HG02981 (cell line): Measurements from ENCODE around the gene NEK1.

Source experiments
- ATAC-seq: cut with Tn5 transposase; IDR thresholded peaks from one replicate; pipeline ENCODE4 v1.9.1; 2021; ENCODE audit warnings: mild to moderate bottlenecking, moderate library complexity; ENCODE audit not compliant: unreplicated experiment

NEK1 gene

GRCh38 chr4:169611991-169612870 is at the start of gene NEK1:
TSS of gene NEK1 (minus strand) at chr4:169612583. CDS start at chr4:169602630, 9,953 bp downstream.
- peak; percentile 91 for ATAC-seq

- no peak for ATAC-seq
These were observed 49.4 kb upstream of the NEK1 start for GRCh38 chr4:169661761-169662160.

DNA sequence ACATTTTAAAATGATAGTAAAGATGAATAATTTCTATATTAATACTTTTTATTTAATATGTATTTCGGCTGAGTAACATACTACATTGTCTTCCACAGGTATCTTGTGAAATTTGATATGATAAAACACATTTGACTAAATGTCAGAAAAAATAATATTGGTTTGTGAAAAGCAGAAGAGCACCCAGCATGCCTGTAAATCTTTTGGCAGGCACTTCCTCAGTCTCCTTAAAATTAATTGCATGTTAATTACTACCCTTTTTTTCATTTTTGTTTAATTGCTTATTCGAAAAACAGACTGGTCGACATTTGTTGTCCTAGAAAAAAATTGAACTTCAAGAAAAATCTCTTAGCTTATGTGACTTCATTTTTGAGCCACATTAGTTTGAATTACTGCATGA is 48.5 kb upstream of the NEK1 start:
- ATAC-seq: no peak

GRCh38 chr4:169659716-169660670 is 47.6 kb upstream of the NEK1 start:
- peak; percentile 96 for ATAC-seq

GRCh38 chr4:169658975-169659715 is 46.8 kb upstream of the NEK1 start:
- ATAC-seq: no peak

DNA sequence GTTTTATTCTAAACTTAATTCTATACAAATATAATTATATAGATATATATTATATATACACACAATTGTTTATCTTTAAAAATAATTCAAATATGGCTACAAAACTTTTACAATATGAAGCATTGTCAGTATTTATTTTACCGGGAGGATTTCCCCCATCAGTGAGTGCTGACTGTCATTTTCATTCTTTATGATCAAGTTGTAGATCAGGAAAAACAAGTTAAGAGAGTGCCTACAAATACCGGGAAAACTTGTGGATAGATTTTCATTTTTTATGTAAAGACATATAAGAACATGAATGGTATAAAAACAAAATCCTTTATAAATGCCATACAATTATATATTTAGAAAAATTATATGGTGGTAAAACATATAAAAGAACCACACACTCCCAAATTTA is 45.8 kb upstream of the NEK1 start:
- no peak for ATAC-seq

DNA sequence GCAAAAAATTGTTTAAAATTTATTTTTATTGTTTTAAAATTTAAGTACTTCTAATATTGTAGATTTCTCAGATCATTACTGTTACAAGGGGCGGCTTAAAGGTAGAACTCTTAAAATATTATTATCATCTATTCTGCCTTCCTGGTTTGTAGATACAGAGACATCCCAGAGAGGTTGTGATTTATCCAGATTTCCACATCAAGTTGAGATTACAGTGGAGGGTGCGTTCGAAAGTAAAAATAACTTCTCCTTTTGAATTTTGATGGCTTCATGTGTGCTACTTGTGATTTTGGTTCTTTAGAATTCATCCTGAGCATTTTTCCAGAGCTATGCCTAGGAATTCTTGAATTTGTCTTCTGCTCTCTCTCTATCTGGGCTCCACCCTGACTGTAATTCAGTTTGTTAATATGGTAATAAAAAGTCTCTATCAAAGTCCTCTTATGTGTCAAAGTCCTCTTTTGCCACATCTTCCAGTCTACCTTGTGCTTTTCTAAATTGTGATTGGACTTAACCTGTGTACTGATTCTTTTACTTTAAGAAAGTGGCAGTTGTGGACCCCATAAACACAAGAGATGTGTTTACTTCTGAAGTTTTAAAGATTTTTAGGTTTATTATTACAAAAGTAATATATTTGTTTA is 45.2 kb upstream of the NEK1 start:
- no peak for ATAC-seq

- no peak for ATAC-seq
These were observed 43.0 kb upstream of the NEK1 start for GRCh38 chr4:169655401-169655800.

GRCh38 chr4:169652535-169652934 is 40.2 kb upstream of the NEK1 start:
- no peak for ATAC-seq

GRCh38 chr4:169650227-169650936 is 38.0 kb upstream of the NEK1 start:
- ATAC-seq: no peak

GRCh38 chr4:169649545-169650226 is 37.3 kb upstream of the NEK1 start:
- no peak for ATAC-seq

GRCh38 chr4:169645627-169646026 is 33.2 kb upstream of the NEK1 start:
- no peak for ATAC-seq

DNA sequence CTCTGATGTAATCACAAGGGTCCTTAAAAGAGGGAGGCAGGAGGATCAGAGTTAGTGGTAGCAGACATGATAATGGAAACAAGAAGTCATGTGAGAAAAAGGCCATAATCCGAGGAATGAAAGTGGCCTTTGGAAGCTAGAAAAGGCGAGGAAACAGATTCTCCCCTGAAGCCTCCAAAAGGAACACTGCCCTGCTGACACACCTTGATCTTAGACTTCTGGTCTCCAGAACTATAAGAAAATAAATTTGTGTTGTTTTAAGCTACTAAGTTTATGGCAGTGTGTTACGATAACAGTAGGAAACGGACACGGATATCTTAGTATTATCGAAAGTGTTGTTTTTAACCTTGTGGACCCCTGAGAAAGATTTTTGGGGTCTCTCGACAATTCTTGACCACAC is 32.4 kb upstream of the NEK1 start:
- ATAC-seq: no peak

- ATAC-seq: no peak
These were observed 28.0 kb upstream of the NEK1 start for GRCh38 chr4:169640261-169640870.

DNA sequence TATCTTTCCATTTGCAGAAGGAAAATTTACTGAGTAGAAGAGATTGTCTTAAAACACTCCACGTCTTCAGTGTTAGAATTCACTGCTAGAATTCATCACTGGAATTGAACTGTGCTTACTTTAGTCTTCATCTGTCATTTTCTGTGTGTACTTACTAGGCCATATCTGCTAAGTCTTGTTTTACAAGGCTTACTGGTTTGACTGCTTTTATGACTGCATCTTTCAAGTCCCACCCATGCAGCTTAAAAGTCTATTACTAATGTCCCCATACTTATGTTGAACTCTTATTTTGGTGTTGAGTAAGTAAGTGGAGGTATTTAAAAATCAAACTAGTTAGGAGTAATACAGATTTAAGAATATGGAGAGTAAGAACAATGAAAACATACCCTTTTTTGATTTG is 22.6 kb upstream of the NEK1 start:
- no peak for ATAC-seq

DNA sequence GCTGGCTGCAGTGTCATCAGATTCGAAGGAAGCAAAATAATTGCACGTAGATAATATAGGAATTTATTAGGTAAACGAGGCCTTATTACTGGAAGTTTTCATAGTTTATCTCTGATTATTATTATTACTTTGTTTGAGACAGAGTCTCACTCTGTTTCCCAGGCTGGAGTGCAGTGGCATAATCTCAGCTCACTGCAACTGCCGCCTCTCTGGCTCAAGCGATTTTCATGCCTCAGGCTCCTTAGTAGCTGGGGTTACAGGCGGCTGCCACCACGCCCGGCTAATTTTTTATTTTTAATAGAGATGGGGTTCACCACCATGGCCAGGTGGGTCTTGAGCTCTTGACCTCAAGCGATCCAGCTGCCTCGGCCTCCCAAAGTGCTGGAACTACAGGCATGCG is 20.5 kb upstream of the NEK1 start:
- no peak for ATAC-seq

DNA sequence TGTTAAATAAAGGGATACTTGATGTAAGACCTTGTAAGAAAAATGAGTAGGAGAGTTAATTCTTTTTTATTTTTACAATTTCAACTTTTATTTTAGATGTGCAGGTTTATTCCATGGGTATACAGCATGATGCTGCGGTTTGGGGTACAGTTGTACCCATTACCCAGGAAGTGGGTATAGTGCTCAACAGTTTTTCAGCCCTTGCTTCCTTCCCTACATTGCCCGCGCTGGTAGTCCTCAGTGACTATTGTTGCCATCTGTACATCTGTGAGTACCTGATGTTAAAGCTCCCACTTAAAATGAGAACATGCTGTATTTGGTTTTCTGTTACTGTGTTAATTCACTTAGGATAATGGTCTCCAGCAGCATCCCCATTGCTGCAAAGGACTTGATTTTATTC is 17.7 kb upstream of the NEK1 start:
- ATAC-seq: no peak

DNA sequence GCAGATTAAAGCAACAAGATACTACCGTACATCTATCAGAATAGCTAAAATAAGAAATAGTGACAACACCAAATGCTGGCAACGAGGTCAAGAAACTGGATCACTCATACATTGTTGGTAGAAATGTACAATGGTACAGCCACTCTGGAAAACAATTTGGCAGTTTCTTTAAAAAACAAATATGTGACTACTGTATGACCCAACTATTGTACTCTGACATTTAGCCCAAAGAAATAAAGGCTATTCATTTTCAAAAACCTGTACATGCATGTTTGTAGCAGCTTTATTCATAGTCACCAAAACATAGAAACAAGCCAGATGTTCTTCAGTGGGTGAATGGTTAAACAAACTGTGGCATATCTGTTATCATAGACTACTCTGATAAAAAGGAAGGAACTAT is 16.2 kb upstream of the NEK1 start:
- no peak for ATAC-seq

DNA sequence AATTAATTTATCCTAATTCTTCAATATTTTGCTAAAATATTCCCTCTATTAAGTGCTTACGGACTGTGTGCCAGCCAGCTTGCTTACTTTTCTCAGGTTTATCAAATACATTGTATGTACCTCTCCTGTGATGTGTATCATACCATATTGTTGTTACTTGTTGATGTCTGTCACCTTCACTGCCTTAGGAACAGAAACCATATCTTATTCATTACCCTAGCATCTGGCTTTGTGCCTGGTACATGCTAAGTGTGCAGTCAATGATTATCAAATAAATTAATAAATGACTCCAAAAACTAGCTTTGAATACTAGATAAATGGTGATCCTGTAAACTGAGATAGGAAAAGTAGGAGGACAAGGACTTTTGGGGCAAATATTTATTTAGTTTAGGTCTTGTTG is 14.9 kb upstream of the NEK1 start:
- peak; percentile 84 for ATAC-seq
